ENCODE measurements around the gene TAF6L. TPM values are rescaled to one million over a fixed set of nuclear protein-coding genes. Genes with fewer than 3 reads are reported as not detected.
"Not testable (repeated sequence)": the region's sequence is repeated elsewhere in the genome, so short reads cannot be mapped to it uniquely, and the experiment has no call there.

Gene TAF6L
- total and polyA plus RNA-seq, 2 donors (not counting 1 experiment from before 2014, with no cell fraction given) = 28.2 to 48.2 TPM

GRCh38 chr11:62757846-62758788, 13.1 kb upstream of the TAF6L start:
- ChIA-PET CTCF (interaction anchor here (1.4 to 1.6 kb wide), 2 partner anchors 10 to 11 kb away, joined by 3 to 4 read pairs; no protein-coding TSS in a partner anchor), POLR2A (no interaction called here)
- Mint-ChIP-seq H3K4me3 (no peak overlapping the region), H3K9me3 (ENCODE audit: insufficient read depth) (no peaks in the 10 kb centered on the region), H3K27ac (no peak overlapping the region), H3K4me1 (peaks cover 30% of the 10 kb centered on the region), H3K27me3 (no peaks in the 10 kb centered on the region)
- H3K36me3 ChIP-seq (replicated peaks in 1 of 2; ENCODE audit: control extremely low read depth in 1 of 2, control insufficient read depth in 1 of 2, extremely low read depth in 1 of 2, insufficient read depth in 2 of 2, low read length in 1 of 2) = no peaks in the 10 kb centered on the region
- H4K20me1 ChIP-seq (ENCODE audit: control insufficient read depth, insufficient read depth, low read length, poor library complexity, severe bottlenecking) = peaks cover 8% of the 10 kb centered on the region
- WGBS (ENCODE audit: insufficient coverage) = 86% methylated on average over 4 of the region's 9 CpGs
- H3K4me2 ChIP-seq (replicated peaks; ENCODE audit: low read depth, low read length, poor library complexity, severe bottlenecking) = no peak overlapping the region
- H3K79me2 ChIP-seq (ENCODE audit: control insufficient read depth, insufficient read depth, low read length) = peaks cover 26% of the 10 kb centered on the region
- no peak overlapping the region for H3K27ac ChIP-seq (ENCODE audit: low read length in 2 of 2)
- DNase-seq = no peak
- H2AFZ ChIP-seq (ENCODE audit: insufficient read depth, low read depth, low read length, poor library complexity, severe bottlenecking) = no peak overlapping the region
- H3K27me3 ChIP-seq (replicated peaks in 1 of 4; ENCODE audit: control extremely low read depth in 1 of 4, control insufficient read depth in 3 of 4, insufficient read depth in 4 of 4, low read length in 3 of 4) = no peaks in the 10 kb centered on the region
- no peak overlapping the region for H3K9ac ChIP-seq (ENCODE audit: low read length)
- no peaks in the 10 kb centered on the region for H3K9me3 ChIP-seq (ENCODE audit: control extremely low read depth in 1 of 3, control insufficient read depth in 2 of 3, insufficient read depth in 1 of 3, low read length in 2 of 3)
- TF ChIP-seq, protein P1, sequence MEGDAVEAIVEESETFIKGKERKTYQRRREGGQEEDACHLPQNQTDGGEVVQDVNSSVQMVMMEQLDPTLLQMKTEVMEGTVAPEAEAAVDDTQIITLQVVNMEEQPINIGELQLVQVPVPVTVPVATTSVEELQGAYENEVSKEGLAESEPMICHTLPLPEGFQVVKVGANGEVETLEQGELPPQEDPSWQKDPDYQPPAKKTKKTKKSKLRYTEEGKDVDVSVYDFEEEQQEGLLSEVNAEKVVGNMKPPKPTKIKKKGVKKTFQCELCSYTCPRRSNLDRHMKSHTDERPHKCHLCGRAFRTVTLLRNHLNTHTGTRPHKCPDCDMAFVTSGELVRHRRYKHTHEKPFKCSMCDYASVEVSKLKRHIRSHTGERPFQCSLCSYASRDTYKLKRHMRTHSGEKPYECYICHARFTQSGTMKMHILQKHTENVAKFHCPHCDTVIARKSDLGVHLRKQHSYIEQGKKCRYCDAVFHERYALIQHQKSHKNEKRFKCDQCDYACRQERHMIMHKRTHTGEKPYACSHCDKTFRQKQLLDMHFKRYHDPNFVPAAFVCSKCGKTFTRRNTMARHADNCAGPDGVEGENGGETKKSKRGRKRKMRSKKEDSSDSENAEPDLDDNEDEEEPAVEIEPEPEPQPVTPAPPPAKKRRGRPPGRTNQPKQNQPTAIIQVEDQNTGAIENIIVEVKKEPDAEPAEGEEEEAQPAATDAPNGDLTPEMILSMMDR (IDR thresholded peaks at IDR 0.05) = no peak
- TF ChIP-seq EZH2 (IDR thresholded peaks at IDR 0.05; ENCODE audit: borderline replicate concordance, insufficient read depth, low read depth, low read length, poor library complexity, severe bottlenecking) = no peak
- intact Hi-C loops (cut with micrococcal nuclease) = no loop called here
- ATAC-seq (ENCODE audit: low read depth) = no peak
- H3K4me3 ChIP-seq (ENCODE audit: control extremely low read depth in 1 of 5, extremely low read depth in 1 of 5, insufficient read depth in 1 of 5, low read depth in 2 of 5, low read length in 4 of 5) = no peak overlapping the region
- H3K4me1 ChIP-seq (ENCODE audit: control insufficient read depth in 2 of 2, insufficient read depth in 2 of 2, low read length in 2 of 2) = peaks cover 16 to 30% of the 10 kb centered on the region in 2 donors

DNA sequence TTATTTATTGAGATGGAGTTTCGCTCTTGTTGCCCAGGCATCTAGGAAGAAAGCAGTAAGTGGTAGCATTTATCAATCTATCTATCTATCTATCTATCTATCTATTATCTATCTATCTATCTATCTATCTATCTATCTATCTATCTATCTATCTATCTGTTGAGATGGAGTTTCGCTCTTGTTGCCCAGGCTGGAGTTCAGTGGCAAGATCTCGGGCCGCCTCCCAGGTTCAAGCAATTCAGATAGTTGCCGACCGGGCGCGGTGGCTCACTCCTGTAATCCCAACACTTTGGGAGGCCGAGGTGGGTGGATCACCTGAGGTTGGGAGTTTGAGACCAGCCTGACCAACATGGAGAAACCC, 10.3 kb upstream of the TAF6L start:
- Histone ChIP-seq H3K4me1 (ENCODE audit: control insufficient read depth in 2 of 2, insufficient read depth in 2 of 2, low read length in 2 of 2) (peaks cover 12 to 17% of the 10 kb centered on the region in 2 donors), H3K79me2 (ENCODE audit: control insufficient read depth, insufficient read depth, low read length) (peaks cover 26% of the 10 kb centered on the region), H3K4me3 (ENCODE audit: control extremely low read depth in 1 of 5, extremely low read depth in 1 of 5, insufficient read depth in 1 of 5, low read depth in 2 of 5, low read length in 4 of 5) (peak overlapping the region in 2 of 5 experiments; percentile 23 to 87), H3K4me2 (replicated peaks; ENCODE audit: low read depth, low read length, poor library complexity, severe bottlenecking) (peak overlapping the region; percentile 78), H3K36me3 (replicated peaks in 1 of 2; ENCODE audit: control extremely low read depth in 1 of 2, control insufficient read depth in 1 of 2, extremely low read depth in 1 of 2, insufficient read depth in 2 of 2, low read length in 1 of 2) (peaks cover 4 to 12% of the 10 kb centered on the region in 2 experiments), H3K9ac (ENCODE audit: low read length) (peak overlapping the region; percentile 76), H2AFZ (ENCODE audit: insufficient read depth, low read depth, low read length, poor library complexity, severe bottlenecking) (peak overlapping the region; percentile 84)
- not testable (repeated sequence) for H3K27ac ChIP-seq (ENCODE audit: low read length in 2 of 2); H3K27me3 Mint-ChIP-seq; H4K20me1 ChIP-seq (ENCODE audit: control insufficient read depth, insufficient read depth, low read length, poor library complexity, severe bottlenecking); H3K9me3 ChIP-seq (ENCODE audit: control extremely low read depth in 1 of 3, control insufficient read depth in 2 of 3, insufficient read depth in 1 of 3, low read length in 2 of 3); ATAC-seq (ENCODE audit: low read depth); H3K9me3 Mint-ChIP-seq (ENCODE audit: insufficient read depth); H3K27me3 ChIP-seq (replicated peaks in 1 of 4; ENCODE audit: control extremely low read depth in 1 of 4, control insufficient read depth in 3 of 4, insufficient read depth in 4 of 4, low read length in 3 of 4)
- ChIA-PET POLR2A (interaction anchor here (0.7 to 3.3 kb wide), 14 partner anchors 7 to 170 kb away, joined by 3 to 21 read pairs (median 6); partner anchors contain the start of genes C11orf98, CSKMT, HNRNPUL2 and NXF1), CTCF (interaction anchor here (1.0 to 3.7 kb wide), 5 partner anchors 9 to 102 kb away, joined by 4 to 23 read pairs (median 9); partner anchors contain the start of gene TMEM179B)
- Mint-ChIP-seq H3K4me3 (peak overlapping the region; percentile 98), H3K4me1 (peaks cover 21% of the 10 kb centered on the region), H3K27ac (peak overlapping the region; percentile 98)
- WGBS (ENCODE audit: insufficient coverage) = 80% methylated on average over 4 of the region's 9 CpGs
- peak; percentile 26 for DNase-seq
- intact Hi-C loops (cut with micrococcal nuclease) = loop anchor here (1.0 to 5.0 kb wide), 8 partner anchors 8 to 794 kb away; partner anchors contain the start of genes FTH1, GANAB, TAF6L and TMEM223

Measured in B cell (primary cell).